HAP-1 (cell line): ENCODE data around the gene FAM241B.
A peak's percentile ranks its signal among the peaks of the same experiment; 100 is the strongest.

ENCODE experiments used
- DNase-seq, 2 experiments: peaks; one replicate each; pipeline ENCODE4 v3.0.0-alpha.2; 2016 to 2020; ENCODE audit warnings: low spot score in 2 of 2
- H3K27me3 ChIP-seq: fragments of 250-450 bp; sonication (Bioruptor Pico); 2 replicates; pipeline ENCODE4 v1.5.1; 2020; ENCODE audit warnings: low read depth, mild to moderate bottlenecking, moderate library complexity
- H3K36me3 ChIP-seq: fragments of 250-450 bp; sonication (Bioruptor Pico); replicated peaks from 2 replicates; pipeline ENCODE4 v1.5.1; 2020; ENCODE audit warnings: mild to moderate bottlenecking
- H3K4me1 ChIP-seq: fragments of 250-450 bp; sonication (Bioruptor Pico); 2 replicates; pipeline ENCODE4 v1.5.1; 2020; ENCODE audit warnings: mild to moderate bottlenecking
- H3K4me3 ChIP-seq: fragments of 250-450 bp; sonication (Bioruptor Pico); 2 replicates; pipeline ENCODE4 v1.5.1; 2020; ENCODE audit warnings: mild to moderate bottlenecking, moderate library complexity
- H3K9me3 ChIP-seq: fragments of 250-450 bp; sonication (Bioruptor Pico); 2 replicates; pipeline ENCODE4 v1.5.1; 2020; ENCODE audit warnings: mild to moderate bottlenecking, moderate library complexity
- in situ Hi-C: fragments of 300-500 bp; cut with MboI; formaldehyde crosslinking; loops from 3 replicates; pipeline ENCODE4 v1.14.3; 2020; ENCODE audit warnings: low sequenced_read_pairs, inconsistent platforms, mixed read lengths

The FAM241B gene

GRCh38 chr10:69659241-69660038, 29.4 kb downstream of the FAM241B start:
- in situ Hi-C loops: no loop called here
- no peak for DNase-seq
- Histone ChIP-seq H3K9me3 (no peaks in the 10 kb centered on the region), H3K4me1 (no peaks in the 10 kb centered on the region), H3K27me3 (peaks cover 13% of the 10 kb centered on the region; the same call in 1 of the 2 replicates), H3K4me3 (no peak overlapping the region), H3K36me3 (no peaks in the 10 kb centered on the region)

GRCh38 chr10:69660296-69660695, 30.2 kb downstream of the FAM241B start:
- H3K36me3 ChIP-seq: no peaks in the 10 kb centered on the region
- DNase-seq: no peak
- H3K9me3 ChIP-seq: no peaks in the 10 kb centered on the region
- no peaks in the 10 kb centered on the region for H3K4me1 ChIP-seq
- no peak overlapping the region for H3K4me3 ChIP-seq
- peaks cover 13% of the 10 kb centered on the region; the same call in 1 of the 2 replicates for H3K27me3 ChIP-seq
- in situ Hi-C loops: no loop called here

- no peak overlapping the region for H3K4me3 ChIP-seq
- no peak for DNase-seq
- no peaks in the 10 kb centered on the region for H3K36me3 ChIP-seq
- H3K27me3 ChIP-seq: peaks cover 17% of the 10 kb centered on the region
- in situ Hi-C loops: no loop called here
- no peaks in the 10 kb centered on the region for H3K9me3 ChIP-seq
- no peaks in the 10 kb centered on the region for H3K4me1 ChIP-seq
Observed at GRCh38 chr10:69661414-69662172, 31.5 kb downstream of the FAM241B start.

GRCh38 chr10:69662173-69662877, 32.3 kb downstream of the FAM241B start:
- H3K36me3 ChIP-seq: no peaks in the 10 kb centered on the region
- H3K4me1 ChIP-seq: no peaks in the 10 kb centered on the region
- DNase-seq: no peak
- H3K9me3 ChIP-seq: no peaks in the 10 kb centered on the region
- no peak overlapping the region for H3K4me3 ChIP-seq
- in situ Hi-C loops: no loop called here
- peaks cover 20% of the 10 kb centered on the region for H3K27me3 ChIP-seq

- no peaks in the 10 kb centered on the region for H3K4me1 ChIP-seq
- H3K4me3 ChIP-seq: no peak overlapping the region
- H3K9me3 ChIP-seq: no peaks in the 10 kb centered on the region
- no peaks in the 10 kb centered on the region for H3K36me3 ChIP-seq
- in situ Hi-C loops: no loop called here
- peaks cover 16% of the 10 kb centered on the region for H3K27me3 ChIP-seq
- no peak for DNase-seq
Observed at GRCh38 chr10:69662901-69663300, 32.9 kb downstream of the FAM241B start.

- no peaks in the 10 kb centered on the region for H3K36me3 ChIP-seq
- in situ Hi-C loops: no loop called here
- peaks cover 11% of the 10 kb centered on the region for H3K27me3 ChIP-seq
Observed at GRCh38 chr10:69663369-69663947, 33.4 kb downstream of the FAM241B start.

GRCh38 chr10:69665474-69666320, 35.6 kb downstream of the FAM241B start:
- H3K36me3 ChIP-seq: no peaks in the 10 kb centered on the region
- H3K4me1 ChIP-seq: no peaks in the 10 kb centered on the region
- H3K27me3 ChIP-seq: peaks cover 10% of the 10 kb centered on the region
- no peak for DNase-seq
- H3K9me3 ChIP-seq: no peaks in the 10 kb centered on the region
- in situ Hi-C loops: no loop called here
- no peak overlapping the region for H3K4me3 ChIP-seq

More at GRCh38 chr10:69663369-69663947, 33.4 kb downstream of the FAM241B start:
- no peaks in the 10 kb centered on the region for H3K9me3 ChIP-seq
- no peaks in the 10 kb centered on the region for H3K4me1 ChIP-seq
- peak in 1 of 2 experiments; percentile 22 for DNase-seq
- H3K4me3 ChIP-seq: no peak overlapping the region

- in situ Hi-C loops: no loop called here
- H3K27me3 ChIP-seq: peaks cover 10% of the 10 kb centered on the region
Observed at GRCh38 chr10:69666756-69667155, 36.7 kb downstream of the FAM241B start.

GRCh38 chr10:69668721-69669120, 38.7 kb downstream of the FAM241B start:
- Histone ChIP-seq H3K4me3 (no peak overlapping the region), H3K4me1 (no peaks in the 10 kb centered on the region), H3K27me3 (peaks cover 10% of the 10 kb centered on the region), H3K9me3 (no peaks in the 10 kb centered on the region), H3K36me3 (no peaks in the 10 kb centered on the region)
- in situ Hi-C loops: no loop called here
- no peak for DNase-seq

More at GRCh38 chr10:69666756-69667155, 36.7 kb downstream of the FAM241B start:
- Histone ChIP-seq H3K4me1 (no peaks in the 10 kb centered on the region), H3K36me3 (no peaks in the 10 kb centered on the region), H3K4me3 (no peak overlapping the region), H3K9me3 (no peaks in the 10 kb centered on the region)
- no peak for DNase-seq

- in situ Hi-C loops: no loop called here
- H3K9me3 ChIP-seq: no peaks in the 10 kb centered on the region
- H3K27me3 ChIP-seq: peaks cover 10% of the 10 kb centered on the region
Observed at GRCh38 chr10:69669409-69669808, 39.4 kb downstream of the FAM241B start.

GRCh38 chr10:69673521-69673920, 43.5 kb downstream of the FAM241B start:
- in situ Hi-C loops: no loop called here
- DNase-seq: no peak

More at GRCh38 chr10:69669409-69669808, 39.4 kb downstream of the FAM241B start:
- Histone ChIP-seq H3K4me1 (no peaks in the 10 kb centered on the region), H3K4me3 (no peak overlapping the region), H3K36me3 (no peaks in the 10 kb centered on the region)
- DNase-seq: no peak

GRCh38 chr10:69674786-69675185, 44.7 kb downstream of the FAM241B start:
- DNase-seq: no peak
- in situ Hi-C loops: no loop called here
- Histone ChIP-seq H3K4me1 (no peaks in the 10 kb centered on the region), H3K9me3 (no peaks in the 10 kb centered on the region), H3K27me3 (no peaks in the 10 kb centered on the region), H3K36me3 (no peaks in the 10 kb centered on the region), H3K4me3 (no peak overlapping the region)

More at GRCh38 chr10:69673521-69673920, 43.5 kb downstream of the FAM241B start:
- Histone ChIP-seq H3K4me1 (no peaks in the 10 kb centered on the region), H3K36me3 (no peaks in the 10 kb centered on the region), H3K9me3 (no peaks in the 10 kb centered on the region), H3K27me3 (no peaks in the 10 kb centered on the region), H3K4me3 (no peak overlapping the region)

- H3K27me3 ChIP-seq: peaks cover 3% of the 10 kb centered on the region
Observed at GRCh38 chr10:69676301-69676700, 46.3 kb downstream of the FAM241B start.

More at GRCh38 chr10:69676301-69676700, 46.3 kb downstream of the FAM241B start:
- Histone ChIP-seq H3K9me3 (no peaks in the 10 kb centered on the region), H3K4me3 (no peak overlapping the region), H3K4me1 (no peaks in the 10 kb centered on the region), H3K36me3 (no peaks in the 10 kb centered on the region)
- in situ Hi-C loops: no loop called here
- no peak for DNase-seq
